IMR-90 (cell line): ENCODE results near the gene MMP20. TPM values are rescaled to one million over a fixed set of nuclear protein-coding genes. Genes with fewer than 3 reads are reported as not detected.

ENCODE experiments used
- ATAC-seq: fragments of 200-7000 bp; cut with Tn5 transposase; 2 replicates; pipeline ENCODE4 v1.9.1; 2020; ENCODE audit warnings: low read depth, mild to moderate bottlenecking, moderate library complexity
- BruUV-seq: library from RNA; stranded (reverse); fragments of 400-500 nt; replicated peaks from 2 replicates; lab custom pipeline; 2021; lab: Mats Ljungman, UMichigan
- CTCF ChIA-PET: fragments of 300-600 bp; formaldehyde crosslinking; extraction: SDS; loops from one replicate; lab custom pipeline; 2021; ENCODE audit warnings: antibody characterized with exemption; lab: Yijun Ruan, JAX
- POLR2A ChIA-PET: fragments of 300-600 bp; sonication (Branson Sonifier 250); formaldehyde crosslinking; loops from one replicate; lab custom pipeline; 2022; ENCODE audit warnings: antibody characterized with exemption; ENCODE audit not compliant: unreplicated experiment; lab: Charles Lee
- DNase-seq: peaks from one replicate; pipeline ENCODE4 v3.0.0; 2013
- H2AFZ ChIP-seq: replicated peaks from 2 replicates; pipeline ENCODE3; 2013; ENCODE audit warnings: low read length, mild to moderate bottlenecking; ENCODE audit not compliant: poor library complexity
- H2AK5ac ChIP-seq: 2 replicates; pipeline ENCODE4 v1.6.1; 2013; ENCODE audit warnings: low read depth, low read length, inconsistent platforms
- H2AK9ac ChIP-seq: replicated peaks from 2 replicates; pipeline ENCODE3; 2013; ENCODE audit warnings: mild to moderate bottlenecking, low read depth, low read length, moderate library complexity; ENCODE audit not compliant: poor library complexity
- H2BK120ac ChIP-seq: 2 replicates; pipeline ENCODE4 v1.6.1; 2013; ENCODE audit warnings: low read depth, low read length, inconsistent platforms
- H2BK15ac ChIP-seq: 3 replicates; pipeline ENCODE4 v1.6.1; 2013; ENCODE audit warnings: low read depth, low read length, inconsistent platforms
- H2BK20ac ChIP-seq: 2 replicates; pipeline ENCODE4 v1.6.1; 2013; ENCODE audit warnings: low read depth, mild to moderate bottlenecking, inconsistent platforms, low read length, moderate library complexity
- H2BK5ac ChIP-seq: 2 replicates; pipeline ENCODE4 v1.6.1; 2013; ENCODE audit warnings: mild to moderate bottlenecking, low read depth, low read length, inconsistent platforms; ENCODE audit not compliant: poor library complexity, severe bottlenecking
- H3K14ac ChIP-seq: replicated peaks from 2 replicates; pipeline ENCODE4 v1.6.1; 2013; ENCODE audit warnings: low read depth, low read length, inconsistent platforms
- H3K18ac ChIP-seq: 2 replicates; pipeline ENCODE4 v1.6.1; 2013; ENCODE audit warnings: low read depth, low read length, control low read depth
- H3K23ac ChIP-seq: 2 replicates; pipeline ENCODE4 v1.6.1; 2013; ENCODE audit warnings: low read depth, low read length, inconsistent platforms
- H3K27ac ChIP-seq: 2 replicates; pipeline ENCODE4 v1.5.1; 2013; ENCODE audit warnings: mild to moderate bottlenecking, control low read depth, low read length; ENCODE audit not compliant: insufficient read depth
- H3K27me3 ChIP-seq: 2 replicates; pipeline ENCODE4 v1.6.1; 2013; ENCODE audit warnings: low read length; ENCODE audit not compliant: control insufficient read depth, insufficient read depth
- H3K36me3 ChIP-seq: 2 replicates; pipeline ENCODE4 v1.6.1; 2013; ENCODE audit warnings: low read length, mixed read lengths; ENCODE audit not compliant: control insufficient read depth, insufficient read depth
- H3K4ac ChIP-seq: 2 replicates; pipeline ENCODE4 v1.6.1; 2013; ENCODE audit warnings: low read depth, low read length, inconsistent platforms
- H3K4me1 ChIP-seq: 2 replicates; pipeline ENCODE4 v1.6.1; 2013; ENCODE audit warnings: low read length, mixed read lengths; ENCODE audit not compliant: control insufficient read depth, insufficient read depth
- H3K4me2 ChIP-seq: 2 replicates; pipeline ENCODE4 v1.6.1; 2013; ENCODE audit warnings: low read depth, mild to moderate bottlenecking, control low read depth, low read length, moderate library complexity
- H3K4me3 ChIP-seq: 2 replicates; pipeline ENCODE4 v1.5.1; 2013; ENCODE audit warnings: low read depth, mild to moderate bottlenecking, control low read depth, low read length, moderate library complexity; ENCODE audit not compliant: insufficient read depth
- H3K56ac ChIP-seq: 2 replicates; pipeline ENCODE4 v1.6.1; 2013; ENCODE audit warnings: low read length, inconsistent platforms; ENCODE audit not compliant: insufficient read depth; ENCODE audit errors: extremely low read depth
- H3K79me1 ChIP-seq, 2 experiments: 2 replicates each; pipeline ENCODE4 v1.6.1; 2013; ENCODE audit warnings: low read length in 2 of 2, inconsistent platforms in 1 of 2, low read depth in 1 of 2
- H3K9ac ChIP-seq: 2 replicates; pipeline ENCODE4 v1.6.1; 2013; ENCODE audit warnings: low read depth, low read length, control low read depth
- H3K9me1 ChIP-seq: 2 replicates; pipeline ENCODE4 v1.6.1; 2013; ENCODE audit warnings: low read length, inconsistent platforms; ENCODE audit not compliant: insufficient read depth
- H3K9me3 ChIP-seq: 2 replicates; pipeline ENCODE4 v1.6.1; 2013; ENCODE audit warnings: low read length; ENCODE audit not compliant: control insufficient read depth, insufficient read depth
- H4K20me1 ChIP-seq: 2 replicates; pipeline ENCODE4 v1.6.1; 2013; ENCODE audit warnings: low read length, inconsistent platforms; ENCODE audit not compliant: insufficient read depth
- H4K5ac ChIP-seq: 2 replicates; pipeline ENCODE4 v1.6.1; 2013; ENCODE audit warnings: mild to moderate bottlenecking, low read depth, low read length, control low read depth
- H4K8ac ChIP-seq, 2 experiments: 2 replicates each; pipeline ENCODE4 v1.6.1; 2013; ENCODE audit warnings: low read depth in 2 of 2, low read length in 2 of 2, control low read depth in 1 of 2, inconsistent platforms in 1 of 2
- H4K91ac ChIP-seq: 2 replicates; pipeline ENCODE4 v1.6.1; 2013; ENCODE audit warnings: low read depth, low read length, inconsistent platforms; ENCODE audit not compliant: insufficient read depth
- CTCF ChIP-seq: conservative IDR thresholded peaks from 2 replicates; pipeline ENCODE4 v1.5.1; 2012; ENCODE audit warnings: mild to moderate bottlenecking, low read depth, low read length, improper control_type of control experiment
- WGBS, 2 experiments: methylation state at CpG; one replicate each; pipeline versions ENCODE4 v1.1.5 to v1.1.7; 2013; ENCODE audit warnings: missing lambda C conversion rate in 2 of 2; ENCODE audit not compliant: insufficient read length in 1 of 2; ENCODE audit errors: extremely low coverage in 2 of 2; 5-methylcytosine and 5-hydroxymethylcytosine counted together
- dilution Hi-C: fragments of 300-500 bp; cut with HindIII; formaldehyde crosslinking; loops from one replicate; pipeline ENCODE4 v1.14.3; 2018; ENCODE audit warnings: low sequenced_read_pairs; ENCODE audit not compliant: unreplicated experiment
- in situ Hi-C: fragments of 300-500 bp; cut with MboI; formaldehyde crosslinking; loops from 3 replicates; pipeline ENCODE4 v1.14.3; 2019; ENCODE audit warnings: low sequenced_read_pairs, inconsistent platforms, mixed read lengths
- intact Hi-C: fragments of 100-400 bp; cut with micrococcal nuclease; formaldehyde crosslinking; loops from 2 replicates; pipeline ENCODE4 v1.10.0; 2022
- polyA plus RNA-seq, 3 experiments: library from polyadenylated mRNA; depleted of rRNA; stranded (reverse); fragments of >200 nt; gene quantifications; 2 replicates each; pipeline ENCODE4 v1.2.3, GENCODE V29; 2012; ENCODE audit warnings: low replicate concordance in 1 of 3
- total RNA-seq: library from RNA; depleted of rRNA; stranded (reverse); fragments of >200 nt; gene quantifications from 2 replicates; pipeline ENCODE4 v1.2.3, GENCODE V29; 2012

The MMP20 gene
- total and polyA plus RNA-seq, 2 of the 4 experiments (the other 2 are of a cell fraction) = not detected

DNA sequence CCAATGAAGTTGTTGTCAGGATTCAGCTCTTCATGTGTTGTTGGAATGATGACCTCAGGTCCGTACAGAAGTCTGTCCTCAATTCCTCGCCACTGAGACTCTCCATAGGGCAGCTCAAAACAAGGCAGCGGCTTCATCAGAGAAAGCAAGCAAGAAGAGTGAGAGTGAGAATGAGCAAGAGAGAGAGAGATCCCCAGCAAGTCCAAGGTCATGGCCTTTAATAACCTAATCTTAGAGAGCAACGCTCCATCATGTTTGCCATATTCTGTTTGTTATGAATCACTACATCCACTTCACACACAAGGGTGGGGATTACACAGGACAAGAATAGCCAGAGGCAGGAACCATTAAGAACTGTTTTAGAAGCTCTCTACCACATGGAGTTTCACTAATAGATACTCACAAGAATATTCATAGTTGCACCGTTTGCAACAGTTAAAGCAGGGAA, 71.3 kb downstream of the MMP20 start:
- Histone ChIP-seq H3K79me1 (no peaks in the 10 kb centered on the region), H3K27ac (no peak overlapping the region), H2BK15ac (no peak overlapping the region), H4K5ac (no peak overlapping the region), H4K20me1 (no peaks in the 10 kb centered on the region), H4K91ac (no peak overlapping the region), H3K23ac (no peak overlapping the region), H2BK120ac (no peak overlapping the region), H3K56ac (no peak overlapping the region), H3K27me3 (peaks cover 6% of the 10 kb centered on the region), H2BK5ac (no peak overlapping the region), H4K8ac (no peak overlapping the region), H3K9ac (no peak overlapping the region), H2AK5ac (no peak overlapping the region), H3K4ac (no peak overlapping the region), H3K9me1 (0 out of 2 replicates have a peak, but pooled peaks cover 3% of the 10 kb centered on the region), H3K18ac (no peak overlapping the region), H2AK9ac (no peak overlapping the region), H3K14ac (no peak overlapping the region), H3K9me3 (no peaks in the 10 kb centered on the region), H2BK20ac (no peak overlapping the region), H2AFZ (no peak overlapping the region), H3K4me2 (no peak overlapping the region), H3K4me3 (no peak overlapping the region), H3K4me1 (peaks cover 5% of the 10 kb centered on the region; the same call in 1 of the 2 replicates), H3K36me3 (no peaks in the 10 kb centered on the region)
- intact Hi-C loops = no loop called here
- DNase-seq (no peak), ATAC-seq (no peak)
- no CpG with 5 or more reads among the region's 5 CpGs for WGBS, 2 experiments
- ChIA-PET CTCF (no interaction called here), POLR2A (no interaction called here)
- in situ Hi-C loops = no loop called here
- dilution Hi-C loops = no loop called here
- no TSS peak for BruUV-seq
- TF ChIP-seq CTCF = no peak
